Measurements from ENCODE around the gene GOLIM4. TPM values are rescaled to one million over a fixed set of nuclear protein-coding genes. Genes with fewer than 3 reads are reported as not detected.

Gene GOLIM4
- polyA plus RNA-seq, 1 experiment: 34.4 TPM

GRCh38 chr3:167989999-167990398 lies 105.7 kb downstream of the GOLIM4 start:
- POLR2A ChIA-PET: no interaction called here
- CTCF ChIA-PET: no interaction called here
- no peak for TF ChIP-seq CTCF (IDR thresholded peaks at IDR 0.05; ENCODE audit: low read depth, low read length)
- H3K27me3 ChIP-seq (ENCODE audit: control insufficient read depth, insufficient read depth, low read length): no peaks in the 10 kb centered on the region
- H3K4me3 ChIP-seq (ENCODE audit: low read depth, low read length): no peak overlapping the region
- H3K9me3 ChIP-seq (ENCODE audit: control insufficient read depth, insufficient read depth, low read length): no peaks in the 10 kb centered on the region
- DNase-seq (ENCODE audit: low read depth, low spot score): no peak
- H3K27ac ChIP-seq (ENCODE audit: low read depth, low read length): no peak overlapping the region

- Histone ChIP-seq H3K9me3 (ENCODE audit: control insufficient read depth, insufficient read depth, low read length) (no peaks in the 10 kb centered on the region), H3K4me3 (ENCODE audit: low read depth, low read length) (no peak overlapping the region), H3K27me3 (ENCODE audit: control insufficient read depth, insufficient read depth, low read length) (no peaks in the 10 kb centered on the region), H3K27ac (ENCODE audit: low read depth, low read length) (no peak overlapping the region)
- ChIA-PET POLR2A (no interaction called here), CTCF (no interaction called here)
- no peak for TF ChIP-seq CTCF (IDR thresholded peaks at IDR 0.05; ENCODE audit: low read depth, low read length)
- DNase-seq (ENCODE audit: low read depth, low spot score): no peak
Observed at GRCh38 chr3:167989066-167989465, 106.7 kb downstream of the GOLIM4 start.

- no peak for TF ChIP-seq CTCF (IDR thresholded peaks at IDR 0.05; ENCODE audit: low read depth, low read length)
- CTCF ChIA-PET: no interaction called here
- Histone ChIP-seq H3K27me3 (ENCODE audit: control insufficient read depth, insufficient read depth, low read length) (no peaks in the 10 kb centered on the region), H3K27ac (ENCODE audit: low read depth, low read length) (no peak overlapping the region), H3K9me3 (ENCODE audit: control insufficient read depth, insufficient read depth, low read length) (no peaks in the 10 kb centered on the region), H3K4me3 (ENCODE audit: low read depth, low read length) (no peak overlapping the region)
- no peak for DNase-seq (ENCODE audit: low read depth, low spot score)
- POLR2A ChIA-PET: no interaction called here
Observed at GRCh38 chr3:167983583-167983982, 112.1 kb downstream of the GOLIM4 start.

GRCh38 chr3:167978486-167978885 lies 117.2 kb downstream of the GOLIM4 start:
- ChIA-PET CTCF (no interaction called here), POLR2A (no interaction called here)
- no peaks in the 10 kb centered on the region for H3K9me3 ChIP-seq (ENCODE audit: control insufficient read depth, insufficient read depth, low read length)
- H3K4me3 ChIP-seq (ENCODE audit: low read depth, low read length): no peak overlapping the region
- H3K27me3 ChIP-seq (ENCODE audit: control insufficient read depth, insufficient read depth, low read length): no peaks in the 10 kb centered on the region
- H3K27ac ChIP-seq (ENCODE audit: low read depth, low read length): no peak overlapping the region
- DNase-seq (ENCODE audit: low read depth, low spot score): no peak
- no peak for TF ChIP-seq CTCF (IDR thresholded peaks at IDR 0.05; ENCODE audit: low read depth, low read length)

- no peak for DNase-seq (ENCODE audit: low read depth, low spot score)
- POLR2A ChIA-PET: no interaction called here
- Histone ChIP-seq H3K9me3 (ENCODE audit: control insufficient read depth, insufficient read depth, low read length) (no peaks in the 10 kb centered on the region), H3K4me3 (ENCODE audit: low read depth, low read length) (no peak overlapping the region), H3K27me3 (ENCODE audit: control insufficient read depth, insufficient read depth, low read length) (no peaks in the 10 kb centered on the region), H3K27ac (ENCODE audit: low read depth, low read length) (no peak overlapping the region)
- no peak for TF ChIP-seq CTCF (IDR thresholded peaks at IDR 0.05; ENCODE audit: low read depth, low read length)
- CTCF ChIA-PET: no interaction called here
Observed at GRCh38 chr3:167978071-167978470, 117.7 kb downstream of the GOLIM4 start.
